HepG2 (cell line): ENCODE results near the gene CHRNB2. TPM values are rescaled to one million over a fixed set of nuclear protein-coding genes. Genes with fewer than 3 reads are reported as not detected.

ENCODE experiments used
- CBFB ChIP-seq: sonication (generic); formaldehyde crosslinking; IDR thresholded peaks from 2 replicates; pipeline ENCODE4 v1.4.0; 2020; ENCODE audit warnings: missing genetic modification reagents
- CEBPG ChIP-seq: IDR thresholded peaks from 2 replicates; pipeline ENCODE4 v1.6.1; 2016
- CENPX ChIP-seq: sonication (generic); formaldehyde crosslinking; IDR thresholded peaks from 2 replicates; pipeline ENCODE4 v1.9.0; 2021; ENCODE audit warnings: mild to moderate bottlenecking, missing genetic modification reagents, moderate library complexity
- DMAP1 ChIP-seq: IDR thresholded peaks from 2 replicates; pipeline ENCODE4 v1.6.1; 2016
- DZIP1 ChIP-seq: sonication (generic); formaldehyde crosslinking; IDR thresholded peaks from 2 replicates; pipeline ENCODE4 v1.5.0; 2020; ENCODE audit warnings: mild to moderate bottlenecking, missing genetic modification reagents
- HDAC1 ChIP-seq: sonication (generic); formaldehyde crosslinking; IDR thresholded peaks from 2 replicates; pipeline ENCODE4 v1.5.1; 2020; ENCODE audit warnings: mild to moderate bottlenecking, missing genetic modification reagents
- IRF9 ChIP-seq: sonication (generic); formaldehyde crosslinking; IDR thresholded peaks from 2 replicates; pipeline ENCODE4 v1.8.0; 2022; ENCODE audit warnings: missing genetic modification reagents, mild to moderate bottlenecking, borderline replicate concordance
- KAT2B ChIP-seq: fragments of 150-350 bp; IDR thresholded peaks from 2 replicates; pipeline ENCODE4 v1.6.1; 2014; ENCODE audit warnings: low read depth, low read length, borderline replicate concordance
- RBFOX2 ChIP-seq: fragments of 200-400 bp; formaldehyde crosslinking; IDR thresholded peaks from 2 replicates; pipeline ENCODE4 v1.6.1; 2017; ENCODE audit warnings: low read depth, mild to moderate bottlenecking, low read length
- SNRNP70 ChIP-seq: fragments of 200-400 bp; formaldehyde crosslinking; IDR thresholded peaks from 2 replicates; pipeline ENCODE4 v1.6.1; 2017; ENCODE audit warnings: mild to moderate bottlenecking, low read depth, low read length, moderate library complexity
- SRF ChIP-seq: IDR thresholded peaks from 2 replicates; pipeline ENCODE4 v1.6.1; 2011; ENCODE audit warnings: mild to moderate bottlenecking, low read depth, low read length, moderate library complexity
- ZMYM4 ChIP-seq: sonication (generic); formaldehyde crosslinking; IDR thresholded peaks from 2 replicates; pipeline ENCODE4 v1.8.1; 2023; ENCODE audit warnings: mild to moderate bottlenecking, missing genetic modification reagents
- ZNF160 ChIP-seq: sonication (generic); formaldehyde crosslinking; IDR thresholded peaks from 2 replicates; pipeline ENCODE4 v1.8.0; 2022; ENCODE audit warnings: mild to moderate bottlenecking, inconsistent platforms, missing genetic modification reagents
- ZNF256 ChIP-seq: sonication (generic); formaldehyde crosslinking; conservative IDR thresholded peaks from 2 replicates; pipeline ENCODE4 v1.4.0; 2020; ENCODE audit warnings: missing genetic modification reagents
- ZNF260 ChIP-seq: sonication (generic); formaldehyde crosslinking; IDR thresholded peaks from 2 replicates; pipeline ENCODE4 v1.4.0; 2020; ENCODE audit warnings: missing genetic modification reagents, low read depth, mild to moderate bottlenecking, borderline replicate concordance
- ZNF569 ChIP-seq: sonication (generic); formaldehyde crosslinking; IDR thresholded peaks from 2 replicates; pipeline ENCODE4 v1.5.0; 2020; ENCODE audit warnings: mild to moderate bottlenecking, missing genetic modification reagents, moderate library complexity, borderline replicate concordance
- ZNF574 ChIP-seq: sonication (generic); formaldehyde crosslinking; IDR thresholded peaks from 2 replicates; pipeline ENCODE4 v1.4.0; 2020; ENCODE audit warnings: missing genetic modification reagents
- ZNF589 ChIP-seq: sonication (generic); formaldehyde crosslinking; conservative IDR thresholded peaks from 2 replicates; pipeline ENCODE4 v1.8.0; 2022; ENCODE audit warnings: mild to moderate bottlenecking, moderate library complexity, missing genetic modification reagents
- ZNF691 ChIP-seq: sonication (generic); formaldehyde crosslinking; IDR thresholded peaks from 2 replicates; pipeline ENCODE4 v1.4.0; 2020; ENCODE audit warnings: missing genetic modification reagents, low read depth, mild to moderate bottlenecking, borderline replicate concordance
- ZNF790 ChIP-seq: sonication (generic); formaldehyde crosslinking; IDR thresholded peaks from 2 replicates; pipeline ENCODE4 v1.8.0; 2022; ENCODE audit warnings: missing genetic modification reagents, mild to moderate bottlenecking, borderline replicate concordance
- polyA plus RNA-seq, 8 experiments: library from polyadenylated mRNA; depleted of rRNA in 3 of 8; stranded (reverse) in 7 of 8; unstranded in 1 of 8; fragments of >200 nt; fragmentation: Illumina TruSeq in 4 of 8; extraction: Trizol in 4 of 8; gene quantifications; 2 replicates each; pipeline versions ENCODE4 v1.2.1 to v1.2.3, GENCODE V29; 2011 to 2016; ENCODE audit warnings: low read depth in 4 of 8, missing spikeins in 1 of 8, mixed read lengths in 1 of 8; ENCODE audit not compliant: insufficient read depth in 1 of 8
- total RNA-seq, 5 experiments: library from RNA; depleted of rRNA; stranded (reverse); fragments of >200 nt; fragmentation: Illumina TruSeq; extraction: Trizol; gene quantifications; 2 replicates each; pipeline ENCODE4 v1.2.3, GENCODE V29; 2016; ENCODE audit warnings: low read depth in 1 of 5

CHRNB2 gene
- total and polyA plus RNA-seq, 2 of the 13 experiments (the other 11 are each of a cell fraction or from before 2014, with no cell fraction given) = 0.03 to 0.07 TPM

- peak; percentile 80 for TF ChIP-seq ZNF574 (CRISPR knock-in tag)
- TF ChIP-seq ZNF691 (CRISPR knock-in tag) = 0 out of 2 replicates have a peak, but pooled peaks have one; percentile 36
- TF ChIP-seq IRF9 (CRISPR knock-in tag) = peak; percentile 68; the same call in 1 of the 2 replicates
- TF ChIP-seq RBFOX2 = peak; percentile 82
- no peak for TF ChIP-seq ZNF260 (CRISPR knock-in tag)
- peak; percentile 77; the same call in 1 of the 2 replicates for TF ChIP-seq ZNF589 (CRISPR knock-in tag)
- 0 out of 2 replicates have a peak, but pooled peaks have one; percentile 58 for TF ChIP-seq DZIP1
- no peak for TF ChIP-seq ZNF569 (CRISPR knock-in tag)
- TF ChIP-seq KAT2B = no peak
- TF ChIP-seq HDAC1 (CRISPR knock-in tag) = peak; percentile 69
- 0 out of 2 replicates have a peak, but pooled peaks have one; percentile 6 for TF ChIP-seq ZNF256 (CRISPR knock-in tag)
- TF ChIP-seq ZNF790 = no peak
- TF ChIP-seq DMAP1 = peak; percentile 93
- TF ChIP-seq CBFB = 0 out of 2 replicates have a peak, but pooled peaks have one; percentile 14
- peak; percentile 79 for TF ChIP-seq ZMYM4 (CRISPR knock-in tag)
- peak; percentile 63; the same call in 1 of the 2 replicates for TF ChIP-seq ZNF160 (CRISPR knock-in tag)
- peak; percentile 80 for TF ChIP-seq SRF
- TF ChIP-seq CENPX (CRISPR knock-in tag) = no peak
- peak; percentile 86 for TF ChIP-seq CEBPG (CRISPR knock-in tag)
- TF ChIP-seq SNRNP70 = no peak
Observed at GRCh38 chr1:154627257-154628120, 59.9 kb downstream of the CHRNB2 start (continued).
